GM18867 (cell line): ENCODE data around the gene HOXB3.

Source experiments
- ATAC-seq: cut with Tn5 transposase; IDR thresholded peaks from one replicate; pipeline ENCODE4 v1.9.1; 2021; ENCODE audit warnings: mild to moderate bottlenecking, moderate library complexity; ENCODE audit not compliant: unreplicated experiment

Gene HOXB3

GRCh38 chr17:48600244-48601098 lies 10.4 kb upstream of the HOXB3 start:
- no peak for ATAC-seq

GRCh38 chr17:48599354-48599753 lies 9.3 kb upstream of the HOXB3 start:
- ATAC-seq = no peak

- ATAC-seq = no peak
Measured at GRCh38 chr17:48598736-48599135, 8.7 kb upstream of the HOXB3 start.

GRCh38 chr17:48597778-48598631 lies 8.0 kb upstream of the HOXB3 start:
- ATAC-seq = no peak

GRCh38 chr17:48597528-48597777 lies 7.4 kb upstream of the HOXB3 start:
- ATAC-seq = no peak

- no peak for ATAC-seq
Measured at GRCh38 chr17:48596735-48597527, 6.9 kb upstream of the HOXB3 start.

- no peak for ATAC-seq
Measured at GRCh38 chr17:48596000-48596734, 6.1 kb upstream of the HOXB3 start.

GRCh38 chr17:48595278-48595999 lies 5.4 kb upstream of the HOXB3 start:
- no peak for ATAC-seq

GRCh38 chr17:48594538-48595277 lies 4.7 kb upstream of the HOXB3 start:
- no peak for ATAC-seq

- no peak for ATAC-seq
Measured at GRCh38 chr17:48593840-48594537, 3.9 kb upstream of the HOXB3 start.

- ATAC-seq = no peak
Measured at GRCh38 chr17:48593126-48593829, 3.2 kb upstream of the HOXB3 start, which contains the start of gene HOXB5. HOXB5 (minus strand) TSS chr17:48593779; CDS start chr17:48593682, 97 bp downstream.

GRCh38 chr17:48592577-48592976 lies 2.5 kb upstream of the HOXB3 start:
- no peak for ATAC-seq

- ATAC-seq = no peak
Measured at GRCh38 chr17:48592057-48592514, 2.0 kb upstream of the HOXB3 start.

GRCh38 chr17:48591255-48592056 lies 1.4 kb upstream of the HOXB3 start:
- ATAC-seq = no peak

GRCh38 chr17:48590607-48591161 lies 643 bp upstream of the HOXB3 start:
- no peak for ATAC-seq

GRCh38 chr17:48589060-48589830 lies 796 bp downstream of the HOXB3 start:
- ATAC-seq = no peak
